Spinal cord (tissue), 10 donors: Measurements from ENCODE around the gene NET1. TPM values are rescaled to one million over a fixed set of nuclear protein-coding genes. Genes with fewer than 3 reads are reported as not detected.

Experiments used
- DNase-seq, 6 donors: peaks; one replicate each; pipeline versions ENCODE4 v3.0.0 to v3.0.0-alpha.2; 2013 to 2015; ENCODE audit warnings: low spot score in 6 of 6, low read depth in 4 of 6
- H3K27ac ChIP-seq: one replicate; pipeline ENCODE4 v1.5.1; 2013; ENCODE audit warnings: low read depth, low read length, control low read depth
- H3K27me3 ChIP-seq: one replicate; pipeline ENCODE4 v1.6.1; 2013; ENCODE audit warnings: low read length; ENCODE audit not compliant: control insufficient read depth, insufficient read depth
- H3K36me3 ChIP-seq: one replicate; pipeline ENCODE4 v1.6.1; 2013; ENCODE audit warnings: low read length; ENCODE audit not compliant: control insufficient read depth, insufficient read depth
- H3K4me1 ChIP-seq: one replicate; pipeline ENCODE4 v1.6.1; 2013; ENCODE audit warnings: low read length; ENCODE audit not compliant: control insufficient read depth, insufficient read depth
- H3K4me3 ChIP-seq: one replicate; pipeline ENCODE4 v1.5.1; 2013; ENCODE audit warnings: low read depth, low read length, control low read depth
- H3K9me3 ChIP-seq: one replicate; pipeline ENCODE4 v1.6.1; 2013; ENCODE audit warnings: low read length; ENCODE audit not compliant: control insufficient read depth, insufficient read depth
- WGBS: methylation state at CpG from one replicate; pipeline ENCODE4 v1.1.5; 2013; ENCODE audit warnings: missing lambda C conversion rate; ENCODE audit not compliant: insufficient coverage; 5-methylcytosine and 5-hydroxymethylcytosine counted together
- polyA plus RNA-seq, 2 donors: library from polyadenylated mRNA; unstranded; fragments of 120-200 nt; gene quantifications; one replicate each; pipeline ENCODE4 v1.2.1, GENCODE V29; 2013; ENCODE audit not compliant: insufficient read length in 2 of 2
- total RNA-seq, 2 donors: library from RNA; depleted of rRNA in 1 of 2; stranded (reverse); fragments of 120-200 nt in 1 of 2; fragments of >200 nt in 1 of 2; gene quantifications; one replicate each; pipeline versions ENCODE4 v1.2.3 to v1.2.4, GENCODE V29; 2013 to 2014
- donor health status: healthy.

The NET1 gene
- total and polyA plus RNA-seq, 4 donors = 32.4 to 190 (median 77.8) TPM

GRCh38 chr10:5460468-5461202 is 48.3 kb downstream of the NET1 start:
- no peaks in the 10 kb centered on the region for H3K4me1 ChIP-seq
- H3K27ac ChIP-seq = peak overlapping the region; percentile 79
- no peaks in the 10 kb centered on the region for H3K9me3 ChIP-seq
- peaks cover 6% of the 10 kb centered on the region for H3K36me3 ChIP-seq
- H3K4me3 ChIP-seq = no peak overlapping the region
- WGBS = 93% methylated on average over 3 of the region's 14 CpGs
- no peaks in the 10 kb centered on the region for H3K27me3 ChIP-seq
- no peak for DNase-seq

- H3K36me3 ChIP-seq = peaks cover 6% of the 10 kb centered on the region
- peak overlapping the region; percentile 79 for H3K27ac ChIP-seq
- no peaks in the 10 kb centered on the region for H3K9me3 ChIP-seq
- peak in 1 of 6 donors; percentile 10 for DNase-seq
- peaks cover 3% of the 10 kb centered on the region for H3K4me1 ChIP-seq
- H3K27me3 ChIP-seq = no peaks in the 10 kb centered on the region
- no CpG with 5 or more reads among the region's 4 CpGs for WGBS
- no peak overlapping the region for H3K4me3 ChIP-seq
These were observed 48.8 kb downstream of the NET1 start for GRCh38 chr10:5461203-5461588.

GRCh38 chr10:5461914-5462840 is 49.8 kb downstream of the NET1 start:
- Histone ChIP-seq H3K36me3 (no peaks in the 10 kb centered on the region), H3K27ac (peak overlapping the region; percentile 79), H3K4me1 (peaks cover 13% of the 10 kb centered on the region), H3K27me3 (no peaks in the 10 kb centered on the region), H3K4me3 (no peak overlapping the region), H3K9me3 (no peaks in the 10 kb centered on the region)
- no peak for DNase-seq
- 77% methylated on average over 17 of the region's 17 CpGs for WGBS

DNA sequence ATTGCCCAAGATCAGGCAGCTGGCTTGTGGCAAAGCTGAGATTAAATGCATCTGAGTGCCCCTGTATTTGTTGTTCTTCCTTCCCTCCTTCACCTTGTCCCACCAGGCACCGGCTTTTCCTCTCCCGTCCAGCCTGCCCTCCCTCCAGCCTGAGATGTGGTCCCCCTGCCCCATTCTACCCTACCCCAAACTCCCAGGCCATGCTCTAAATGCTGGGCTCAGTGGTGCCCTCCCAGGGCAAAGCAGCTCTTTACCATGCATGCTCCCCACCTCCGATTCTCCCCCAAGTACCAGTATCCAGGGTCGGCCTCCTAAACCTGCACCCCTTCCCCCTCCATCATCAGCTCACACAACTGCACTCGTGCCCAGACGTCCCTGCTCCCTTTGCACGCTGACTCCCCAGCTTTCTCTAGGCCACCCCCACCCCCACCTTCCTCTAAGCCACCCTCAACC is 50.5 kb downstream of the NET1 start:
- no peak for DNase-seq
- Histone ChIP-seq H3K36me3 (no peaks in the 10 kb centered on the region), H3K27me3 (no peaks in the 10 kb centered on the region), H3K4me3 (no peak overlapping the region), H3K4me1 (peaks cover 14% of the 10 kb centered on the region), H3K9me3 (no peaks in the 10 kb centered on the region), H3K27ac (peak overlapping the region; percentile 79)
- WGBS = 87% methylated on average over 6 of the region's 7 CpGs

GRCh38 chr10:5464546-5464945 is 52.2 kb downstream of the NET1 start:
- no peak for DNase-seq
- peaks cover 31% of the 10 kb centered on the region for H3K4me1 ChIP-seq

DNA sequence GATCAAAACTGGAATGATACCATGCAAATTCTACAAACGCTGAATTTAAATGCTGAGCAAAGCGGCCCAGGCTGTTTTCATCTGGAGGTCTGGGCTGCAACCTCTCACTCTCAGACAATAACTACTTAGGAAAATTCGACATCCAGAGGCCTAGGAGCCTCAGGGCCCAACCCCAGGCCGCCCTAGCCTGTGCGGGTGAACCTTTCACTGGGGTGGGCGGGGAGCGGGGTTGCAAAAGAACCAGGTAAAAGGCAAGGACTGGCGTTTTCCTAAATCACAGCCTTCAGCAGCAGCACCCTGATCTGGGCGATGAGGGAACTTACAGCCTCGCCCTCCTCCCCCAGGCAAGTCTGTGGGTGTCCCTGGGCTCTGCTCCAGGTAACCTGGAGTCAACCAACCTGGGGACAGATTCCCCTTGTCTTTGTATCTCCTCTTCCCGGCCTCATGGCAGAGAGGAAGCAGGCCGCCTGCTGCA is 53.7 kb downstream of the NET1 start:
- peak overlapping the region; percentile 90 for H3K27ac ChIP-seq

More at GRCh38 chr10:5464546-5464945, 52.2 kb downstream of the NET1 start:
- Histone ChIP-seq H3K9me3 (no peaks in the 10 kb centered on the region), H3K27ac (no peak overlapping the region), H3K36me3 (no peaks in the 10 kb centered on the region), H3K27me3 (no peaks in the 10 kb centered on the region), H3K4me3 (no peak overlapping the region)
- WGBS = 50% methylated on average over 3 of the region's 5 CpGs

DNA sequence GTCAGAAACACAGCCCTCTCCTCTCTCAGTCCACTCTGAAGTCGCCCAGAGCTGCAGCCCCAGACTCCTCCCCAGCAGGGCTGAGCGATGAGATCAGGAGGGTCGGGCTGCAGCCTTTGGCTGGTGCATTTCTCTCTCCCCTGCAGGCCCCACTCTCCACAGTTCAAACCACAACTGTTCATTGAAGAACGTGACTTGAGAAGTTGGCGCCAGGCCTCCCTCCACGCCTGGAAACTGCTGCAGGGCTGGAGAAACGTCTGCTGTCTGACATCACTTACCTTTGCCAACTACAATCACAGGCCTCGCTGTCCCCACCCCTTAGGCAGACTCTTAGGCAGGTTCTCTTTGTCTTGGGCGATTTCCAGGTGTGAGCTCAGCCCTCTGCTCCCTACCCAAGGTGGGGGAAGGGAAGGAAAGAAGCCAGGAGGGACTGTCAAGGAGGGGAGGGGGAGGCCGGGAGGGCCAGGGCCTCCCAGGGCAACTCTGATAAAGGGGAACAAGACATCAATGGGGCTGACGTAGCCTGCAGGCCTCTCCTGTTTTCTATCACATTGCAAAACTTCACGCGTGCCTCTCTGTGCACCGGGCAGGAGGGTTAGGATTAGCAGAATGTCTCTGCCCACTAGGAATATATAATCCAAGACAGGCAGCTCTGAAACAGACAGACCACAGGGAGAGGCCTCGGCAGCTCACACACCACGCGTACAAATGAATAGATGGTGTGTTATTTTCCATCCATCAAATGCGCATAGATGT is 54.3 kb downstream of the NET1 start:
- no peaks in the 10 kb centered on the region for H3K27me3 ChIP-seq
- peak in 2 of 6 donors; percentile 50 to 79 for DNase-seq
- H3K27ac ChIP-seq = peak overlapping the region; percentile 90
- WGBS = 42% methylated on average over 11 of the region's 18 CpGs
- H3K9me3 ChIP-seq = no peaks in the 10 kb centered on the region
- peaks cover 33% of the 10 kb centered on the region for H3K4me1 ChIP-seq
- H3K36me3 ChIP-seq = no peaks in the 10 kb centered on the region
- H3K4me3 ChIP-seq = no peak overlapping the region

More for the DNA sequence above, 53.7 kb downstream of the NET1 start:
- H3K4me1 ChIP-seq = peaks cover 33% of the 10 kb centered on the region
- no peaks in the 10 kb centered on the region for H3K36me3 ChIP-seq
- H3K27me3 ChIP-seq = no peaks in the 10 kb centered on the region
- H3K9me3 ChIP-seq = no peaks in the 10 kb centered on the region
- DNase-seq = no peak
- 76% methylated on average over 12 of the region's 12 CpGs for WGBS
- no peak overlapping the region for H3K4me3 ChIP-seq

DNA sequence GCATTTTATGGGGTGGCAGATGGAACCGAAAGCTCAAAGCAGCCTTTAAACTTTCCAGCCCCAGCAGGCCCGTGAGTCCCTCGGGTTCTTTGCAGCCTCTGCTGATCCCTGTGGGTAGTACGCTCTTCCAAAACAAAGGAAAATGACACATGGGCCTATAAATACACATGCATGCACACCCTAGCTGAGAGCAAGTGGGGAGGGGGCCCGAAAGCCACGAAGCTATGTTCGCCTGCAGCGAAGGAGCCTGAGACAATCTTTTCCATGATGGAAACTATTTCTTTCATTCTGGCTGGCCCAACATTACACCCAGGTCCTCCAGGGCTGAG is 54.8 kb downstream of the NET1 start:
- H3K36me3 ChIP-seq = no peaks in the 10 kb centered on the region
- no peaks in the 10 kb centered on the region for H3K9me3 ChIP-seq
- WGBS = 53% methylated on average over 7 of the region's 8 CpGs
- peak in 2 of 6 donors; percentile 50 to 53 for DNase-seq
- peaks cover 33% of the 10 kb centered on the region for H3K4me1 ChIP-seq
- peak overlapping the region; percentile 90 for H3K27ac ChIP-seq
- H3K27me3 ChIP-seq = no peaks in the 10 kb centered on the region
- H3K4me3 ChIP-seq = no peak overlapping the region

DNA sequence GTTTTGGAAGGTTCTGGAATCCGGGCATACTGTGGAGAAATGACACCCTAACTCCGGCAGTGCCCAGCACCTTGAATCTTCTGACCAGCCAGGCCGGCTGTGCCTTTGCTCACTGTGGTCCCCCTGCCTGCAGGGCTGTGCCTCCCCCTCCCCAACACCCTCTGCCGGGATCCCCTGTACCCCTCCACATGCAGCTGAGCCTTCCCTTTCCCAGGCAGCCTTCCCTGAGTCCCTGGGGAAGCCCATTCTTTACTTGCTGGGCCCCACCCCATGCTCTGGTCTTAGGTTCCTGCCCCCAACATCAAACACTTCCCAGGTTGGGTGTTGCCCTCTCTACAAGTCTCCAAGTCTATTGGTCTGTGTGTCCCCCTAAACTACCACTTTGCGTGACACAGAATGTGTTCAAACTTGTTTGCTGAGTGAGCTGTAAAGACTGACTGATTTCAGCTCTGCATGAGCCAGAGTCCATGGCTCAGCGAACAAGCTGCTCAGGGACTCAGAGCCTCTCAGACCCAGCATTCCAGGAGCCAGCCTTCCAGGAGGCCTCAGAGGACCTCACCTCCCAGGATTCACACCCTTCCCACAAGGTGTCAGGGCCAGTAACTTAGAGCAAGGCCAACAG is 55.4 kb downstream of the NET1 start:
- H3K27ac ChIP-seq = peak overlapping the region; percentile 22
- DNase-seq = no peak

More for the DNA sequence above, 55.4 kb downstream of the NET1 start:
- Histone ChIP-seq H3K4me1 (peaks cover 33% of the 10 kb centered on the region), H3K27me3 (no peaks in the 10 kb centered on the region), H3K4me3 (no peak overlapping the region), H3K9me3 (no peaks in the 10 kb centered on the region), H3K36me3 (no peaks in the 10 kb centered on the region)
- WGBS = 82% methylated on average over 6 of the region's 6 CpGs
